HepG2 (cell line): Measurements from ENCODE around the gene ATP6V0A1. TPM values are rescaled to one million over a fixed set of nuclear protein-coding genes. Genes with fewer than 3 reads are reported as not detected.

Experiments used
- CCAR2 ChIP-seq: fragments of 200-400 bp; formaldehyde crosslinking; optimal IDR thresholded peaks from 2 replicates; pipeline ENCODE3; 2018; ENCODE audit warnings: low read depth, mild to moderate bottlenecking, low read length, moderate library complexity
- EEA1 ChIP-seq: sonication (generic); formaldehyde crosslinking; IDR thresholded peaks from 2 replicates; pipeline ENCODE4 v1.5.1; 2020; ENCODE audit warnings: mild to moderate bottlenecking, missing genetic modification reagents, borderline replicate concordance
- ERF ChIP-seq: IDR thresholded peaks from 2 replicates; pipeline ENCODE4 v1.6.1; 2018; ENCODE audit warnings: missing biosample characterization, missing genetic modification reagents
- MNT ChIP-seq: fragments of 450-650 bp; IDR thresholded peaks from 2 replicates; pipeline ENCODE4 v1.6.1; 2016
- PITX1 ChIP-seq: sonication (generic); formaldehyde crosslinking; IDR thresholded peaks from 2 replicates; pipeline ENCODE4 v1.5.1; 2020; ENCODE audit warnings: mild to moderate bottlenecking, missing genetic modification reagents
- RCOR2 ChIP-seq: IDR thresholded peaks from 2 replicates; pipeline ENCODE4 v1.6.1; 2016; ENCODE audit warnings: missing biosample characterization, missing genetic modification reagents
- RNF2 ChIP-seq: fragments of 450-650 bp; conservative IDR thresholded peaks from 2 replicates; pipeline ENCODE4 v1.6.1; 2016; ENCODE audit warnings: low read depth
- RXRA ChIP-seq: sonication (generic); formaldehyde crosslinking; IDR thresholded peaks from 2 replicates; pipeline ENCODE4 v1.5.1; 2020; ENCODE audit warnings: missing genetic modification reagents
- SCMH1 ChIP-seq: sonication (generic); formaldehyde crosslinking; IDR thresholded peaks from 2 replicates; pipeline ENCODE4 v1.9.0; 2021; ENCODE audit warnings: missing genetic modification reagents, mild to moderate bottlenecking, borderline replicate concordance
- SNAPC2 ChIP-seq: sonication (generic); formaldehyde crosslinking; IDR thresholded peaks from 2 replicates; pipeline ENCODE4 v1.8.1; 2022; ENCODE audit warnings: mild to moderate bottlenecking, missing genetic modification reagents
- ZBTB7B ChIP-seq: sonication (generic); formaldehyde crosslinking; IDR thresholded peaks from 2 replicates; pipeline ENCODE4 v1.4.0; 2020; ENCODE audit warnings: missing genetic modification reagents
- ZNF18 ChIP-seq: sonication (generic); formaldehyde crosslinking; IDR thresholded peaks from 2 replicates; pipeline ENCODE4 v1.8.0; 2022; ENCODE audit warnings: mild to moderate bottlenecking, missing genetic modification reagents; ENCODE audit not compliant: insufficient replicate concordance
- ZNF207 ChIP-seq: fragments of 450-650 bp; IDR thresholded peaks from 2 replicates; pipeline ENCODE4 v1.6.1; 2016; ENCODE audit warnings: antibody characterized with exemption, borderline replicate concordance
- ZNF350 ChIP-seq: sonication (generic); formaldehyde crosslinking; IDR thresholded peaks from 2 replicates; pipeline ENCODE4 v1.4.0; 2020; ENCODE audit warnings: mild to moderate bottlenecking, low read depth, missing genetic modification reagents, borderline replicate concordance
- ZNF563 ChIP-seq: sonication (generic); formaldehyde crosslinking; IDR thresholded peaks from 2 replicates; pipeline ENCODE4 v1.8.0; 2022; ENCODE audit warnings: mild to moderate bottlenecking, moderate library complexity, missing genetic modification reagents
- polyA plus RNA-seq, 8 experiments: library from polyadenylated mRNA; depleted of rRNA in 3 of 8; stranded (reverse) in 7 of 8; unstranded in 1 of 8; fragments of >200 nt; fragmentation: Illumina TruSeq in 4 of 8; extraction: Trizol in 4 of 8; gene quantifications; 2 replicates each; pipeline versions ENCODE4 v1.2.1 to v1.2.3, GENCODE V29; 2011 to 2016; ENCODE audit warnings: low read depth in 4 of 8, missing spikeins in 1 of 8, mixed read lengths in 1 of 8; ENCODE audit not compliant: insufficient read depth in 1 of 8
- total RNA-seq, 5 experiments: library from RNA; depleted of rRNA; stranded (reverse); fragments of >200 nt; fragmentation: Illumina TruSeq; extraction: Trizol; gene quantifications; 2 replicates each; pipeline ENCODE4 v1.2.3, GENCODE V29; 2016; ENCODE audit warnings: low read depth in 1 of 5
- TF ChIP-seq, protein P1 (sequence below): sonication (generic); formaldehyde crosslinking; conservative IDR thresholded peaks from 2 replicates; pipeline ENCODE4 v1.4.0; 2020; ENCODE audit warnings: missing genetic modification reagents
- TF ChIP-seq, protein P2 (sequence below): IDR thresholded peaks from 2 replicates; pipeline ENCODE4 v1.6.1; 2016

Gene ATP6V0A1
- total and polyA plus RNA-seq, 2 of the 13 experiments (the other 11 are each of a cell fraction or from before 2014, with no cell fraction given), result 27.9 to 54.1 TPM

- TF ChIP-seq CCAR2 (peak; percentile 59), ZBTB7B (CRISPR knock-in tag) (no peak; the same call in 1 of the 2 replicates), RNF2 (peak; percentile 99), ZNF207 (no peak), MNT (peak; percentile 41; the same call in 1 of the 2 replicates), RXRA (CRISPR knock-in tag) (peak; percentile 90), ZNF350 (CRISPR knock-in tag) (peak; percentile 66; the same call in 1 of the 2 replicates), ZNF563 (CRISPR knock-in tag) (peak; percentile 75; the same call in 1 of the 2 replicates), RCOR2 (CRISPR knock-in tag) (peak; percentile 81), ERF (CRISPR knock-in tag) (peak; percentile 97), SNAPC2 (CRISPR knock-in tag) (0 out of 2 replicates have a peak, but pooled peaks have one; percentile 58), PITX1 (CRISPR knock-in tag) (peak; percentile 74; the same call in 1 of the 2 replicates), SCMH1 (CRISPR knock-in tag) (no peak), ZNF18 (CRISPR knock-in tag) (peak; percentile 98), EEA1 (CRISPR knock-in tag) (no peak)
- TF ChIP-seq, protein P1, sequence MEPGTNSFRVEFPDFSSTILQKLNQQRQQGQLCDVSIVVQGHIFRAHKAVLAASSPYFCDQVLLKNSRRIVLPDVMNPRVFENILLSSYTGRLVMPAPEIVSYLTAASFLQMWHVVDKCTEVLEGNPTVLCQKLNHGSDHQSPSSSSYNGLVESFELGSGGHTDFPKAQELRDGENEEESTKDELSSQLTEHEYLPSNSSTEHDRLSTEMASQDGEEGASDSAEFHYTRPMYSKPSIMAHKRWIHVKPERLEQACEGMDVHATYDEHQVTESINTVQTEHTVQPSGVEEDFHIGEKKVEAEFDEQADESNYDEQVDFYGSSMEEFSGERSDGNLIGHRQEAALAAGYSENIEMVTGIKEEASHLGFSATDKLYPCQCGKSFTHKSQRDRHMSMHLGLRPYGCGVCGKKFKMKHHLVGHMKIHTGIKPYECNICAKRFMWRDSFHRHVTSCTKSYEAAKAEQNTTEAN, result peak; percentile 94
- TF ChIP-seq, protein P2, sequence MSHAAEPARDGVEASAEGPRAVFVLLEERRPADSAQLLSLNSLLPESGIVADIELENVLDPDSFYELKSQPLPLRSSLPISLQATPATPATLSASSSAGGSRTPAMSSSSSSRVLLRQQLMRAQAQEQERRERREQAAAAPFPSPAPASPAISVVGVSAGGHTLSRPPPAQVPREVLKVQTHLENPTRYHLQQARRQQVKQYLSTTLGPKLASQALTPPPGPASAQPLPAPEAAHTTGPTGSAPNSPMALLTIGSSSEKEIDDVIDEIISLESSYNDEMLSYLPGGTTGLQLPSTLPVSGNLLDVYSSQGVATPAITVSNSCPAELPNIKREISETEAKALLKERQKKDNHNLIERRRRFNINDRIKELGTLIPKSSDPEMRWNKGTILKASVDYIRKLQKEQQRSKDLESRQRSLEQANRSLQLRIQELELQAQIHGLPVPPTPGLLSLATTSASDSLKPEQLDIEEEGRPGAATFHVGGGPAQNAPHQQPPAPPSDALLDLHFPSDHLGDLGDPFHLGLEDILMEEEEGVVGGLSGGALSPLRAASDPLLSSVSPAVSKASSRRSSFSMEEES (CRISPR knock-in tag), result peak; percentile 99
Measured at GRCh38 chr17:42541041-42541833, 82.6 kb downstream of the ATP6V0A1 start (continued).
